ENCODE results near the gene AHRR.

Gene AHRR

GRCh38 chr5:334903-335739 is 13.6 kb downstream of the AHRR start:
- ChIA-PET POLR2A (interaction anchor here (1.1 kb wide), 1 partner anchor 9 kb away, joined by 3 read pairs; no protein-coding TSS in a partner anchor), CTCF (interaction anchor here (1.1 to 3.6 kb wide), 3 partner anchors 14 to 95 kb away, joined by 4 to 23 read pairs (median 10); partner anchors contain the start of gene AHRR)
- TF ChIP-seq CTCF (IDR thresholded peaks at IDR 0.05; ENCODE audit: control extremely low read depth, extremely low read depth, low read depth, missing control alignments), result no peak
- peak; percentile 11 for DNase-seq (ENCODE audit: extremely low spot score)

- peak; percentile 3 for DNase-seq (ENCODE audit: extremely low spot score)
- POLR2A ChIA-PET, result interaction anchor here (1.1 kb wide), 1 partner anchor 8 kb away, joined by 3 read pairs; no protein-coding TSS in a partner anchor
- TF ChIP-seq CTCF (IDR thresholded peaks at IDR 0.05; ENCODE audit: control extremely low read depth, extremely low read depth, low read depth, missing control alignments), result no peak
- CTCF ChIA-PET, result interaction anchor here (2.2 to 3.6 kb wide), 2 partner anchors 19 to 95 kb away, joined by 10 to 23 read pairs; no protein-coding TSS in a partner anchor
Measured at GRCh38 chr5:335740-336038, 14.2 kb downstream of the AHRR start.

- DNase-seq (ENCODE audit: extremely low spot score), result no peak
- CTCF ChIA-PET, result interaction anchor here (0.9 to 3.6 kb wide), 5 partner anchors 9 to 21 kb away, joined by 3 to 23 read pairs (median 4); no protein-coding TSS in a partner anchor
- POLR2A ChIA-PET, result no interaction called here
- no peak for TF ChIP-seq CTCF (IDR thresholded peaks at IDR 0.05; ENCODE audit: control extremely low read depth, extremely low read depth, low read depth, missing control alignments)
Measured at GRCh38 chr5:337563-338130, 16.1 kb downstream of the AHRR start.

- ChIA-PET POLR2A (no interaction called here), CTCF (interaction anchor here (0.7 to 2.2 kb wide), 5 partner anchors 12 to 89 kb away, joined by 3 to 7 read pairs (median 3); no protein-coding TSS in a partner anchor)
- DNase-seq (ENCODE audit: extremely low spot score), result peak; percentile 32
- TF ChIP-seq CTCF (IDR thresholded peaks at IDR 0.05; ENCODE audit: control extremely low read depth, extremely low read depth, low read depth, missing control alignments), result no peak
Measured at GRCh38 chr5:342501-343460, 21.3 kb downstream of the AHRR start.

- POLR2A ChIA-PET, result interaction anchor here (0.6 to 1.1 kb wide), 3 partner anchors 8 to 73 kb away, joined by 3 read pairs; no protein-coding TSS in a partner anchor
- DNase-seq (ENCODE audit: extremely low spot score), result peak; percentile 78
- CTCF ChIA-PET, result interaction anchor here (0.9 to 1.1 kb wide), 4 partner anchors 10 to 60 kb away, joined by 3 read pairs; no protein-coding TSS in a partner anchor
- no peak for TF ChIP-seq CTCF (IDR thresholded peaks at IDR 0.05; ENCODE audit: control extremely low read depth, extremely low read depth, low read depth, missing control alignments)
Measured at GRCh38 chr5:343461-344401, 22.2 kb downstream of the AHRR start.

Measured in GM10248 (cell line).